Bone marrow (tissue), 2 donors: ENCODE data around the gene DLL4.
"Not testable (repeated sequence)": the region's sequence is repeated elsewhere in the genome, so short reads cannot be mapped to it uniquely, and the experiment has no call there.

Source experiments
- DNase-seq, 2 donors: peaks; one replicate each; lab custom pipeline; 2025; lab: John Stamatoyannopoulos, UW

DLL4 gene

DNA sequence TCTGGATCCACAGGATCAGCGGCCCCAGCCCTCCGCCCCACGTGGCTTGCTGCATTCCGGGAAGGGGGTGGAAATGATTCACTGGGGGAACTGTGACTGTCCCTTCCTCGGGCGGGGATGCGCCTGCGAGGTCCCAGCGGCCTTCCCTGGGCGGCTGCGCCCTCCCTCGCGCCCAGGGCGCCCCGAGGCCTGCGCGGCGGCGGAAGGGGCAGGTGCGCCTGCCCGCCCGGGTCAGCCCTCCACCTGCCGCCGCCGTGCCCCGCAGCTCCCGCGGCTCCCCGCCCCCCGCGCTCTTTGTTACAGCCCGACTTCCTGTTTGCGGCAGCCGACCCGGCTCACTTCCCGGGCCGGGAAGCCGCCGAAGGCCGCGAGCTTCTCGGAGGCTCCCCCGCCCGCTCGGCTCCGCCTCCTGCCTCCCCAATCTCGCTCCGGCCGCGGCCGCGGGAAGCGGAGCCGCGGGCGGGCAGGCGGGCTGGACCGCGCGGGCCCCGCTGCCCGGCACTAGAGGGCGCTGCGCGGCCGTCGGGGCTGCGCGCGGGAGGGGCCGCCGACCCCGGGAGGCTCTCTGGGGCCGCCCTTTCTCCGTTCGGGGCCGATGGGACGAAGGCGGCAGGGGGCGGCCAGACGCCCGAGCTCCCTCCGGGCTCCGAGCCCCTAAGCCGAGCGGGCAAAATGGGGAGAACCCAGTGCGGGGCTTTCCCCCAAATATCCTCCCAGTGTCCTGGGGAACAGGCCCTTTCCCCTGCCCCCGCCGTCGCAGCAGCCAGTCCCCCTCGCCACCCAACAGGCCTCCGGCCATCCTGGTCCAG lies 12.6 kb downstream of the DLL4 start:
- DNase-seq = peak in 1 of 2 donors; percentile 65

DNA sequence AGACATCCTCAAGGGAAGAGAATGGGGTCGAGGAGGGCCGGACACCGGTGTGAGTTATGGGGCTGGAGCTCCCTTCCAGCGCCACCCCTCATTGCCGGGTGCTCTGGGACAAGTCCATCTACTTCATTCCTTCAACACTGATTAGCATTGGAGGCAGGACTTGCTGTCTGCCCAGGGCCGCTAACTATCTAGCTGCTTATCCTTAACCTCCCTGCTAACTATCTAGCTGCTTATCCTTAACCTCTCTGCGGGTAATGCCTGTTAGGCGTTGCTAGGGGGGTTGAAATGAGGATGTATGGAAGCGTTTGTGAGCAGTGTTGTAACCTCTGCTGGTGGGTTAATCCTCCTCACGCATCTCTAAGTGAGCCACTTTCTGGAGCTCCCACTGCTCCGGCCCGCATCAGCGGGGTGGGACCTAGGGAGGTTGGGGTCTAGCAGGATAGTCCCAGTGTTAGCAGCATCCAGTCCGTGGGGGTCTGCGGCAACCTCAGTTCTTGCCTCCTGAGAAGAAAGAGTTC lies 13.3 kb downstream of the DLL4 start:
- DNase-seq = no peak

GRCh38 chr15:40942878-40943277 lies 13.7 kb downstream of the DLL4 start:
- DNase-seq = no peak

- DNase-seq = no peak
Observed at GRCh38 chr15:40943764-40944365, 14.7 kb downstream of the DLL4 start.

DNA sequence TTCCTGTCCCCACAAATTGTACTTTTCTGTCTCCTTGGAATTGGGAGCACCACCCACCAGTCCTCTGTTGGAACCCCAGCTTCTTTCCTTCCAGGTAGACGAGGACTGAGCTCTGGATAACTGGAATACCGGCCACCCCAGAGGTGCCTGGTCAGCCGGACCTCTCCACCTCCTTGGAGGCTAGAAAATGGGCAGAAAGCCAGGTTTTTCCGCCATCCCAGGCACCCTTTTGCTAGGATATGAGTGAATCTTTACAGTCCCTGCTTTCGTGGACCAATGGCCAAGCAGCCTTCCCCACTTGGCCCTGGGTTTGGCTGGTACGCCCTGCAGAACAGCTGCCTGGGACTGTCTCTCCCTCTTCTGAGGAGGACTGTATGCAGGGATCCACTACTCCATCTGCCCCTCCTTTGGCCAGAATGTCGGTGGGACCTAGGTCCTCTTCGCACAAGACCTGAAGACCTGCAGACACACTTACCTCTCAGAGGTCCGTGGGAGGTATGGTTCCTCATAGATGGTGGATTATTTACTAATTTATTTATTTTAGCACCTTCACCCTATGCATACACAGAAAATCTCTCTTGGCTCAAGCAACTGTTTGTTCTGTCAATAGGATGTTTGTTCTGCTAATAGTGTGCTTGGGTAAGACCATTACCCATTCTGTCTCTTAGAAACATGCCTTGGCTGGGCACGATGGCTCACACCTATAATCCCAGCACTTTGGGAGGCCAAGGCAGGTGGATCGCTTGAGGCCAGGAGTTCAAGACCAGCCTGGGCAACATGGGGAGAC lies 15.6 kb downstream of the DLL4 start:
- DNase-seq = no peak

DNA sequence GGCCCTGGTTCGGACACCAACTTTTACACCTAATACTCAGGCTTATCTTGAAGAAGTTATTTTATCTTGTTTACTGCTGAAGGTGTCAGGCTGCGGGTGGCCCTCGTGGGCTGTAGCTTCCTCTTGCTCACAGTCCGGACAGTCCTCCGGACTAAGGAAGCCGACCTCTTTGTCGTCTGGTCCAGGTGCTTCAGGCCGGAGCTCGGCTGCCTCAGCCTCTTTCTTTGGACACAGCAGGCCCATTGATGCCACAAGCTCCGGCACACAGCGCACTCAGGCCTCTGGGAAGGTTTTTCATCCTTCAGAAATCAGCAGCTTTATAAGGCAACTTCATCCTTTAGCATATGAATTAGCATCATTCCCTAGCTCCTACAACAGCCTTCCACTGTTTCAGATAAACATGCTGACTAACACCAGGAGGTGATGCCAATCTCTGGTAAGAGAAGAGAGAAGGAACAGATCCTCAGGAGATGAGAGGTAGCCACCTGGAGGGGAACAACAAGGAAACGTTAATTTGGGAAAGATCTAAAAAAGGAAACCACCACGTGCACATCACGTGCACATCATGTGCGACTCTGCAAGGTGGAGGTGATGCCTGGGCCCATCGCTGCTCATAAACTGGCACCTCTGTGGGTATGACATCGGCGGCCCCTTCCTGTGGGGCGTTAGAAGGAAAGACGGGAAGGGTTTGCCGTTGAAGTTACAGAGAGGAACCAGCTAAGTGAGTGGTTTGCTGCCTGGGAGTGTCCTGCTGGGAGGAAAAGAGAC lies 19.8 kb downstream of the DLL4 start:
- DNase-seq = no peak

DNA sequence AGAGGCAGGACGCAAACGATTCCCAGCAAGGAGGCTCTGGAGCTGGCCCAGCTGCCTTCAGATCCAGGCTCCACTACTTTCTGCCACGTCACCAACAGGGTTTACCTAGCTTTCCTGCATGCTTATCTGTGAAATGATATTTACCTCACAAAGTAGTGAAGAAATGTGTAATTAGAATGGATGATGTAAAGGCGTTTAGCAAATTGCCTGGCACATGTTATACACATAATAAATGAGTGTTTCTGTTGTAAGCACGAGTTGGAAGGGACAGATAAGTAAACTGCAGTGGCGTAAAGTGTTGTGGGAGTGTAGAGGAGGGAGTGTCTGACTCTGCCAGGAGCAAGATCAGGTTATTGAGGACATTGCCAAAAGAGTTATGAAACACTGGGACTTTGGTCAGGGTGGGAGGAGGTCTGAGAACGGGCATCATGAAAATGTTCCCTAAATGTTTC lies 20.6 kb downstream of the DLL4 start:
- DNase-seq = no peak

- DNase-seq = no peak
Observed at GRCh38 chr15:40951764-40952163, 22.6 kb downstream of the DLL4 start.

DNA sequence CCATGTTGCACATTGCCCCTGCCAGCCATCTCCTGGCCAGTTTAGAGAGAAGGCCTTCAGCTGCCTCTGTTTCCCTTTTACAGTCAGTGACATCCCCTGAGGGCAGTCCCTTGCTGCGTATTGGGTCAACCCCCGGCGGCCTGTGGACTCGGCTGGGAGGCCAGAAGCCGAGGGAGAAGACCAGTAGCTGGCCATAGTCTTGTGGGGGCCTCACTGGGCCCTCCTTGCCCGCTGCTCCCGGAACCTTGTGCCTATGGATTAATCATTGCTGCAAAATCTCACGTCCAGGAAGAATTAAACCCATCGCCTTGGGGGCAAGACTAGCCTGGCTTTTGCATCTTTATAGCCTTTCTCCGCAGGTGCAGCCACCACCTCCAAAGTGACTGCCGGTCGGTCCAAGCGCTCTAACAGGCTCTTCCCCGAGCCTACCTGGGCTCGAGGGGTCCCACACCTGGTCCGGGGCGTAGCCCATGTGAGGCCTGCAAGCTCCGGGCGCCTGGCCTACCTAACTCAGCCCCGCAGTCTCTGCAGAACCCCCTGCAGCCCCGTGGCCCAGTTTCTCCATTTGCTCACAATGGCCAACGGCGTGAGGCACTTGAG lies 23.3 kb downstream of the DLL4 start:
- DNase-seq = no peak

DNA sequence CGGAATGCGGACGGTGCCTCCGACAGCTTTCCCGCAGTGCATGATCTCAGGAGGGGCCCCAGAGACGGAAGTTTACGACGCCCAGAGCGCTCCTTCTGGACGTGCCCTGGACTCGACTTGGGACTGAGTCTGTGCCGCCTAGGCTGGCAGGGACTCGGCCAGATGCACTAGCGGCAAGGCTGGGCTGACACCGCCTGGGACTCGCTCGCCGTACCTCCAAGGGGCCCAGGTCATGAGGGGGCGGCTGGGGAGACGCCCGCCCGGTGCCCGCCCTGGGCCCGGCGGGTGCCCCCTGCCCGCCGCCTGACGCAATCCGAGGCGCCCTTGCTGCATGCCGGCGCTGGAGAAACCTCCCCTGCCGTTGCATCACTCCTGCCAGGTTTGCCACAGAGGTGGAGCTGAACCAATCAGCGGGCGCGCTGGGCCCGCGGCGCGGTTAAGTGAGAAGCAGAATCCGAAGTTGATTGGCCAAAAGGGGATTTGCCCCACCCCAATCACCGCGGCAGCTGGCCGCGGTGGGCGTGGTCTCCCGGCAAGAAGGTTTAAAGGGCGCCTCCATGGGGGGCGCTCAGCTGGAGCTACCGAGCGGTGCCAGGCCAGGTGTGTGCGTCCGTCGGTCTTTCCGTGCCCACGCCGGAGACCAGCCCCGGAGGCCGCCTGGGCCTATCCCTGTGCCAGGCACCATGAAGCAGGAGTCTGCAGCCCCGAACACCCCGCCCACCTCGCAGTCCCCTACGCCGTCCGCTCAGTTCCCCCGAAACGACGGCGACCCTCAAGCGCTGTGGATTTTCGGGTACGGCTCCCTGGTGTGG lies 24.0 kb downstream of the DLL4 start, which contains the start of gene CHAC1:
TSS of gene CHAC1 (plus strand) at position 571 of the 812 bp plus-strand sequence. CDS start at position 684, 113 bp downstream.
- peak in 1 of 2 donors; percentile 53 for DNase-seq

DNA sequence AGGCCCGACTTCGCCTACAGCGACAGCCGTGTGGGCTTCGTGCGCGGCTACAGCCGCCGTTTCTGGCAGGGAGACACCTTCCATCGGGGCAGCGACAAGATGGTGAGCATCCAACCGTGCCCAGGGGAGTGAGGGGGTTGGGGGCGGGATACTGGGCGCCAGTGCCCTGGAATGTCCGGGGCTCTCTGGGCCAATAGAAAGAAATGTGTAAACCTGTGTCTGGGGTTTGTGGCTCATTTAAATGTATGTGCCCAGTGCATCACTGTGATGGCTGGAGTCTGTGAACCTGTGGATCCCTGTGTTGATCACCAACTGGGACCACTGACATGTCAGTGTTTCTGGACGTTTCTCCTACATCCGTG lies 24.6 kb downstream of the DLL4 start:
- no peak for DNase-seq

DNA sequence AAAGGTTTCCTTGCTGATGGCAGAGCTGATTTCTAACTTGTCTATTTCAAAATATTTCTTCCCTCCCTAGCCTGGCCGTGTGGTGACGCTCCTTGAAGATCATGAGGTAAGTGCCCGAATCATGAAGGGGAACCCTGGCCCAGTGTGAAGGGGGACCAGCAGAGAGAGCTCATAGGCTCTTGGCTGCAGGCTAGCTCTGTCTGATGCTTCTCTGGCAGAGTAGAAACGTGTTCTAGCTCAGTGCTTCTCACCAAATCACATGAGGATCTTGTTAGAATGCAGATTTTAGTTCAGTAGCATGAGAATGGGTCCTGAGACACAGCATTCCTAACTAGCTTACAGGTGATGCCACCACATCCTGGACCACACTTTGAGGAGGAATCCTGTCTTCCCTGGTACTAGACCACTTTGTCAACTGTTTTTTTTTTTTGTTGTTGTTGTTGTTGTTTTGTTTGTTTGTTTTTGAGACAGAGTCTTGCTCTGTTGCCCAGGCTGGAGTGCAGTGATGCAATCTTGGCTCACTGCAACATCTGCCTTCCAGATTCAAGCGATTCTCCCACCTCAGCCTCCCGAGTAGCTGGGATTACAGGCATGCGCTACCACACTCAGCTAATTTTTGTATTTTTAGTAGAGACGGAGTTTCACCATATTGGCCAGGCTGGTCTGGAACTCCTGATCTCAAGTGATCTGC lies 25.2 kb downstream of the DLL4 start:
- not testable (repeated sequence) for DNase-seq

DNA sequence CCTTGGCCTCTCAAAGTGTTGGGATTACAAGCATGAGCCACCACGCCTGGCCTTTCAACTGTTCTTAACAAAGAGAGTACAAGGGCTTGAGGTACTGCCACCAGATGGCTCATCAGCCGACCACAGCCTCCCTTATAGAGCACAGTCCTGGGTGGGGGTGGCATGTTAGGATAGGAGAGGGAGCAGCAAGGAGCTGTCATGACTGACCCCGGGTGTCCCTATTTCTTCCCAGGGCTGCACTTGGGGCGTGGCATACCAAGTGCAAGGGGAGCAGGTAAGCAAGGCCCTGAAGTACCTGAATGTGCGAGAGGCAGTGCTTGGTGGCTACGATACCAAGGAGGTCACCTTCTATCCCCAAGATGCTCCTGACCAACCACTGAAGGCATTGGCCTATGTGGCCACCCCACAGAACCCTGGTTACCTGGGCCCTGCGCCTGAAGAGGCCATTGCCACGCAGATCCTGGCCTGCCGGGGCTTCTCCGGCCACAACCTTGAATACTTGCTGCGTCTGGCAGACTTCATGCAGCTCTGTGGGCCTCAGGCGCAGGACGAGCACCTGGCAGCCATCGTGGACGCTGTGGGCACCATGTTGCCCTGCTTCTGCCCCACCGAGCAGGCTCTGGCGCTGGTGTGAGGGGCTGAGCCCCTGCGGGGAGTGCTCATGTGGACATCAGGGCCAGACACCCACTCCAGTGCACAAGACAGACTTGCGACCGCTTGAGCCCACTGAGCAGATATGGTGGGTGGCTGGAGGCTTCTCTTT lies 26.2 kb downstream of the DLL4 start:
- no peak for DNase-seq

- no peak for DNase-seq
Observed at GRCh38 chr15:40955930-40956540, 26.9 kb downstream of the DLL4 start.

- no peak for DNase-seq
Observed at GRCh38 chr15:40956541-40956982, 27.4 kb downstream of the DLL4 start.

- no peak for DNase-seq
Observed at GRCh38 chr15:40957041-40957555, 28.0 kb downstream of the DLL4 start.

DNA sequence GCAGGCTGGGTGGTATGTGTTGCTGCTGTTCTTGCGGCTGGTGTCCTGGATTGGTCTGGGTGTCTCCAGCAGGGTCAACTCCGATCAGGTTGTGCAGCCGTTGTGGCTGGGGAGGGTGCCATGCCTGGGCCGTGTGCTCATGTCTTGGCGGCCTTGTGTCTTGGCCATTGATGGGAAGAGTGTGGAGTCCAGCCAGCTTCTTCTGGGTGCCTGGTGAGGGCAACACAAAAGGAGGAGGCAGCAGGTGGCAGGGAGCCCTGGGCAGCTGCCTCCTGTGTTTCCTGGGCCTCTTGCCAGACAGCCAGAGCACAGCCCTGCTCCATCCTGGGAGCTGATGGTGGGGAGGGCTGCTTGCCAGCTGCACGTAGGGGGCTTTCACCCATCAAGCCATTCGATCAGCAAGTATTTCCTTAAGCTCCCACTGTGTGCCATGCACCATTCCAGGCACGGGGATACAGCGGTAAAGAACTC lies 28.5 kb downstream of the DLL4 start:
- no peak for DNase-seq

- DNase-seq = no peak
Observed at GRCh38 chr15:40958146-40958545, 29.0 kb downstream of the DLL4 start.
